ENCODE measurements around the gene TFAP2A.

TFAP2A gene

DNA sequence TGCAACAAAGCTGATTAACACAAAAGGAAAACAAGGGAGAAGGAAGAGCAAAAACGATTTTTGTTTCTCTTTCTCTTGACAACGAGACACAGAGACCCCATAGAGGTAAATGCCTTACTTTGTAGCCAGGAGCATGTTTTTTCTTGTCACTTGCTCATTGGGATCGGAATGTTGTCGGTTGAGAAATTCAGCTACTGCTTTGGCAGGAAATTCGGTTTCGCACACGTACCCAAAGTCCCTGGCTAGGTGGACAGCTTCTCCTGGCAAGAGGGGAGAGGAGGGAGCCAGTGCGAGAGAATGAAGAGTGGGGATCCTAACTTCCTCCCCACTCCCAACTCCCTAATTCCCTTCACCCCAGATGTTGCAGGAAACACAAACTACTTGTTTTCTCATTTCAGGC, 14.5 kb downstream of the TFAP2A start (continued):
- TF ChIP-seq, protein P1, sequence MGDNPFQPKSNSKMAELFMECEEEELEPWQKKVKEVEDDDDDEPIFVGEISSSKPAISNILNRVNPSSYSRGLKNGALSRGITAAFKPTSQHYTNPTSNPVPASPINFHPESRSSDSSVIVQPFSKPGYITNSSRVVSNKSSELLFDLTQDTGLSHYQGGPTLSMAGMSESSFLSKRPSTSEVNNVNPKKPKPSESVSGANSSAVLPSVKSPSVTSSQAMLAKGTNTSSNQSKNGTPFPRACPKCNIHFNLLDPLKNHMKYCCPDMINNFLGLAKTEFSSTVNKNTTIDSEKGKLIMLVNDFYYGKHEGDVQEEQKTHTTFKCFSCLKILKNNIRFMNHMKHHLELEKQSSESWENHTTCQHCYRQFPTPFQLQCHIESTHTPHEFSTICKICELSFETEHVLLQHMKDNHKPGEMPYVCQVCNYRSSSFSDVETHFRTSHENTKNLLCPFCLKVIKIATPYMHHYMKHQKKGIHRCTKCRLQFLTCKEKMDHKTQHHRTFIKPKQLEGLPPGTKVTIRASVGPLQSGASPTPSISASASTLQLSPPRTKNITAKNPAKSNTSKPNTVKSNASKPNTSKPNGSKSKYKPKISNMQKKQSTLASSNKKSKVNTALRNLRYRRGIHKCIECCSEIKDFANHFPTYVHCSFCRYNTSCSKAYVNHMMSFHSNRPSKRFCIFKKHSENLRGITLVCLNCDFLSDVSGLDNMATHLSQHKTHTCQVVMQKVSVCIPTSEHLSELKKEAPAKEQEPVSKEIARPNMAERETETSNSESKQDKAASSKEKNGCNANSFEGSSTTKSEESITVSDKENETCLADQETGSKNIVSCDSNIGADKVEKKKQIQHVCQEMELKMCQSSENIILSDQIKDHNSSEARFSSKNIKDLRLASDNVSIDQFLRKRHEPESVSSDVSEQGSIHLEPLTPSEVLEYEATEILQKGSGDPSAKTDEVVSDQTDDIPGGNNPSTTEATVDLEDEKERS (tag by site-specific recombination; IDR thresholded peaks at IDR 0.05): no peak

DNA sequence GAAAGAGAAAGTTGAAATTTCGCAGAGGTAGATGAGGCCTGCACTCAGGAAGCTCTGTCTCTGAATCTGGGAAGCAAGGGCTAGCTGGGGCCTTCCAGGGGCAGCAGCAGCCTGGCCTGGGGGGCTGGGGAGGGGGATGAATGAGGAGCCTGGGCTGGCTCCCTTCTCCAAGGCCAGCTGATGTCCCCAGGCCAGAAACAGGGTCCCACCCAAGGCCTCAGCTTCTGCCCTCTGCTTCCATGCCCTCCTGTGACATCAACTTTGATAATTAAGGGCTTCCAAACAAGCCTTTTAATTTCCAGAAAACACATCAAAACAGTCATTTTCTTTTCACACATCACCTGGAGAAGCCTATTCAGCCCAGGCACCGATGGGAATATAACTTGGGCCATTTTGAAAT, 15.4 kb downstream of the TFAP2A start:
- CTCF ChIA-PET: no interaction called here
- Histone ChIP-seq H3K4me1 (ENCODE audit: control insufficient read depth, insufficient read depth, low read length) (peaks cover 20% of the 10 kb centered on the region), H3K36me3 (ENCODE audit: control insufficient read depth in 2 of 2, insufficient read depth in 1 of 2, low read length in 2 of 2) (peaks cover 28 to 66% of the 10 kb centered on the region in 2 experiments), H3K4me3 (ENCODE audit: low read depth, low read length) (no peak overlapping the region), H3K9me3 (ENCODE audit: control insufficient read depth, insufficient read depth, low read depth, low read length) (no peaks in the 10 kb centered on the region), H3K27ac (ENCODE audit: extremely low read depth, low read depth, low read length) (no peak overlapping the region)
- TF ChIP-seq ZFP3 (tag by site-specific recombination; IDR thresholded peaks at IDR 0.05; ENCODE audit: low read depth): no peak
- TF ChIP-seq IKZF3 (tag by site-specific recombination; IDR thresholded peaks at IDR 0.05): no peak
- TF ChIP-seq ZNF354C (tag by site-specific recombination; IDR thresholded peaks at IDR 0.05; ENCODE audit: borderline replicate concordance, low read depth): no peak
- POLR2A ChIA-PET: no interaction called here

DNA sequence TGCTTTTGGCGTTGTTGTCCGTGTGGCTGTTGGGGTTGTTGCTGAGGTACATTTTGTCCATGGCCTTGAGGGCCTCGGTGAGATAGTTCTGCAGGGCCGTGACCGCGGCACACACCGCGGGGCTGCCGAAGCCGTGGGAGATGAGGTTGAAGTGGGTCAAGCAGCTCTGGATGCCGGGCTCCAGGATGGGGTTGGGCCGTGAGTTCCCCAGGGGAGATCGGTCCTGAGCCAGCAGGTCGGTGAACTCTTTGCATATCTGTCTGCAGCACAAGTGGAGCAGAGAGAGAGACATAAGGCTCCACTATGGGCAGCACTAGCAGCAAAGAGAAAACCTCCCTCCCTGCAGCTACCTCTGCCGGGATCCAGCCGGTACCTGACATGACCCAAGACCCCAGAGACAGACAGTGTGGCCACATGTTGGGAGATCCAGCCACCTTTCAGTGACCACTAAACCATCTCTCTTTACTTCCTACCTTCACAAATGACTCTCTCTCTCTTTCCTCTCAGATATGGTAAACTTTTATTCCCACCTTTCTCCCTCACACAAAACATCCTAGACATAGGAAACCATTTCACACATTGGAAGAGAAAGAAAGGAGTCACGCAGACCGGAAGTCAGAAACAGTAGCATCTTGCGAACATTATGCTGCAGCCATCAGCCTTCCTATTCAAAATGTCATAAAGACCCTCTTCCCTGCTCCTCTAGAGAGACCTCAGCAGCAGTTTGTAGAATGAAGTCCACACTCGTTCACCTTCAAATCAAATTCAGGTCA, 16.2 kb downstream of the TFAP2A start:
- ChIA-PET CTCF (no interaction called here), POLR2A (no interaction called here)
- TF ChIP-seq ZNF624 (tag by site-specific recombination; IDR thresholded peaks at IDR 0.05): no peak
- no peak for TF ChIP-seq ZNF221 (tag by site-specific recombination; IDR thresholded peaks at IDR 0.05; ENCODE audit: borderline replicate concordance)
- TF ChIP-seq, protein P2, sequence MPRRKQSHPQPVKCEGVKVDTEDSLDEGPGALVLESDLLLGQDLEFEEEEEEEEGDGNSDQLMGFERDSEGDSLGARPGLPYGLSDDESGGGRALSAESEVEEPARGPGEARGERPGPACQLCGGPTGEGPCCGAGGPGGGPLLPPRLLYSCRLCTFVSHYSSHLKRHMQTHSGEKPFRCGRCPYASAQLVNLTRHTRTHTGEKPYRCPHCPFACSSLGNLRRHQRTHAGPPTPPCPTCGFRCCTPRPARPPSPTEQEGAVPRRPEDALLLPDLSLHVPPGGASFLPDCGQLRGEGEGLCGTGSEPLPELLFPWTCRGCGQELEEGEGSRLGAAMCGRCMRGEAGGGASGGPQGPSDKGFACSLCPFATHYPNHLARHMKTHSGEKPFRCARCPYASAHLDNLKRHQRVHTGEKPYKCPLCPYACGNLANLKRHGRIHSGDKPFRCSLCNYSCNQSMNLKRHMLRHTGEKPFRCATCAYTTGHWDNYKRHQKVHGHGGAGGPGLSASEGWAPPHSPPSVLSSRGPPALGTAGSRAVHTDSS (tag by site-specific recombination; IDR thresholded peaks at IDR 0.05): no peak
- TF ChIP-seq, protein P3, sequence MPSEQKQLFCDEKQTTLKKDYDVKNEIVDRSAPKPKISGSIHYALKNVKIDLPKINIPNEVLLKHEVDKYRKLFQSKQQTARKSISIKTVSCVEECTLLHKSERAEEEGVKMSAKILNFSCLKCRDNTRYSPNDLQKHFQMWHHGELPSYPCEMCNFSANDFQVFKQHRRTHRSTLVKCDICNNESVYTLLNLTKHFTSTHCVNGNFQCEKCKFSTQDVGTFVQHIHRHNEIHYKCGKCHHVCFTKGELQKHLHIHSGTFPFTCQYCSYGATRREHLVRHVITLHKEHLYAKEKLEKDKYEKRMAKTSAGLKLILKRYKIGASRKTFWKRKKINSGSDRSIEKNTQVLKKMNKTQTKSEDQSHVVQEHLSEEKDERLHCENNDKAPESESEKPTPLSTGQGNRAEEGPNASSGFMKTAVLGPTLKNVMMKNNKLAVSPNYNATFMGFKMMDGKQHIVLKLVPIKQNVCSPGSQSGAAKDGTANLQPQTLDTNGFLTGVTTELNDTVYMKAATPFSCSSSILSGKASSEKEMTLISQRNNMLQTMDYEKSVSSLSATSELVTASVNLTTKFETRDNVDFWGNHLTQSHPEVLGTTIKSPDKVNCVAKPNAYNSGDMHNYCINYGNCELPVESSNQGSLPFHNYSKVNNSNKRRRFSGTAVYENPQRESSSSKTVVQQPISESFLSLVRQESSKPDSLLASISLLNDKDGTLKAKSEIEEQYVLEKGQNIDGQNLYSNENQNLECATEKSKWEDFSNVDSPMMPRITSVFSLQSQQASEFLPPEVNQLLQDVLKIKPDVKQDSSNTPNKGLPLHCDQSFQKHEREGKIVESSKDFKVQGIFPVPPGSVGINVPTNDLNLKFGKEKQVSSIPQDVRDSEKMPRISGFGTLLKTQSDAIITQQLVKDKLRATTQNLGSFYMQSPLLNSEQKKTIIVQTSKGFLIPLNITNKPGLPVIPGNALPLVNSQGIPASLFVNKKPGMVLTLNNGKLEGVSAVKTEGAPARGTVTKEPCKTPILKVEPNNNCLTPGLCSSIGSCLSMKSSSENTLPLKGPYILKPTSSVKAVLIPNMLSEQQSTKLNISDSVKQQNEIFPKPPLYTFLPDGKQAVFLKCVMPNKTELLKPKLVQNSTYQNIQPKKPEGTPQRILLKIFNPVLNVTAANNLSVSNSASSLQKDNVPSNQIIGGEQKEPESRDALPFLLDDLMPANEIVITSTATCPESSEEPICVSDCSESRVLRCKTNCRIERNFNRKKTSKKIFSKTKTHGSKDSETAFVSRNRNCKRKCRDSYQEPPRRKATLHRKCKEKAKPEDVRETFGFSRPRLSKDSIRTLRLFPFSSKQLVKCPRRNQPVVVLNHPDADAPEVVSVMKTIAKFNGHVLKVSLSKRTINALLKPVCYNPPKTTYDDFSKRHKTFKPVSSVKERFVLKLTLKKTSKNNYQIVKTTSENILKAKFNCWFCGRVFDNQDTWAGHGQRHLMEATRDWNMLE (tag by site-specific recombination; conservative IDR thresholded peaks at IDR 0.05; ENCODE audit: low read depth): no peak
- no peak for TF ChIP-seq EGR2 (tag by site-specific recombination; IDR thresholded peaks at IDR 0.05; ENCODE audit: low read depth)
- peak; percentile 25; the same call in 1 of the 2 replicates for TF ChIP-seq ZNF548 (tag by site-specific recombination; IDR thresholded peaks at IDR 0.05)
- no peaks in the 10 kb centered on the region for H3K9me3 ChIP-seq (ENCODE audit: control insufficient read depth, insufficient read depth, low read depth, low read length)
- H3K36me3 ChIP-seq (ENCODE audit: control insufficient read depth in 2 of 2, insufficient read depth in 1 of 2, low read length in 2 of 2): peaks cover 28 to 64% of the 10 kb centered on the region in 2 experiments
- H3K4me1 ChIP-seq (ENCODE audit: control insufficient read depth, insufficient read depth, low read length): peaks cover 20% of the 10 kb centered on the region
- H3K4me3 ChIP-seq (ENCODE audit: low read depth, low read length): no peak overlapping the region
- H3K27ac ChIP-seq (ENCODE audit: extremely low read depth, low read depth, low read length): no peak overlapping the region

Data from HEK293 (cell line).